Measurements from ENCODE around the gene PELI2.

PELI2 gene

GRCh38 chr14:56117765-56118610 is at the start of gene PELI2:
Gene PELI2 (plus strand): TSS chr14:56118411. CDS start chr14:56118661, 250 bp downstream.
- DNase-seq (ENCODE audit: low read depth in 1 of 2, low spot score in 1 of 2): peak; percentile 48 to 52

GRCh38 chr14:56073799-56074198 is 44.4 kb upstream of the PELI2 start:
- DNase-seq (ENCODE audit: low read depth in 1 of 2, low spot score in 1 of 2): no peak

- no peak for DNase-seq (ENCODE audit: low read depth in 1 of 2, low spot score in 1 of 2)
Observed at GRCh38 chr14:56075301-56075700, 42.9 kb upstream of the PELI2 start.

- DNase-seq (ENCODE audit: low read depth in 1 of 2, low spot score in 1 of 2): no peak
Observed at GRCh38 chr14:56081139-56081538, 37.1 kb upstream of the PELI2 start.

GRCh38 chr14:56082880-56083279 is 35.3 kb upstream of the PELI2 start:
- DNase-seq (ENCODE audit: low read depth in 1 of 2, low spot score in 1 of 2): no peak

- DNase-seq (ENCODE audit: low read depth in 1 of 2, low spot score in 1 of 2): no peak
Observed at GRCh38 chr14:56085471-56085870, 32.7 kb upstream of the PELI2 start.

- no peak for DNase-seq (ENCODE audit: low read depth in 1 of 2, low spot score in 1 of 2)
Observed at GRCh38 chr14:56087671-56088471, 30.3 kb upstream of the PELI2 start.

GRCh38 chr14:56088941-56089340 is 29.3 kb upstream of the PELI2 start:
- no peak for DNase-seq (ENCODE audit: low read depth in 1 of 2, low spot score in 1 of 2)

GRCh38 chr14:56092763-56093162 is 25.4 kb upstream of the PELI2 start:
- no peak for DNase-seq (ENCODE audit: low read depth in 1 of 2, low spot score in 1 of 2)

GRCh38 chr14:56094076-56094475 is 24.1 kb upstream of the PELI2 start:
- no peak for DNase-seq (ENCODE audit: low read depth in 1 of 2, low spot score in 1 of 2)

- no peak for DNase-seq (ENCODE audit: low read depth in 1 of 2, low spot score in 1 of 2)
Observed at GRCh38 chr14:56098021-56098420, 20.2 kb upstream of the PELI2 start.

GRCh38 chr14:56099081-56099797 is 19.0 kb upstream of the PELI2 start:
- no peak for DNase-seq (ENCODE audit: low read depth in 1 of 2, low spot score in 1 of 2)

- DNase-seq (ENCODE audit: low read depth in 1 of 2, low spot score in 1 of 2): no peak
Observed at GRCh38 chr14:56100556-56100955, 17.7 kb upstream of the PELI2 start.

- no peak for DNase-seq (ENCODE audit: low read depth in 1 of 2, low spot score in 1 of 2)
Observed at GRCh38 chr14:56102941-56103340, 15.3 kb upstream of the PELI2 start.

GRCh38 chr14:56107615-56108014 is 10.6 kb upstream of the PELI2 start:
- no peak for DNase-seq (ENCODE audit: low read depth in 1 of 2, low spot score in 1 of 2)

- DNase-seq (ENCODE audit: low read depth in 1 of 2, low spot score in 1 of 2): no peak
Observed at GRCh38 chr14:56108057-56108456, 10.2 kb upstream of the PELI2 start.

- DNase-seq (ENCODE audit: low read depth in 1 of 2, low spot score in 1 of 2): no peak
Observed at GRCh38 chr14:56112781-56113180, 5.4 kb upstream of the PELI2 start.

- no peak for DNase-seq (ENCODE audit: low read depth in 1 of 2, low spot score in 1 of 2)
Observed at GRCh38 chr14:56115334-56115870, 2.8 kb upstream of the PELI2 start.

GRCh38 chr14:56115976-56116893 is 2.0 kb upstream of the PELI2 start:
- no peak for DNase-seq (ENCODE audit: low read depth in 1 of 2, low spot score in 1 of 2)

GRCh38 chr14:56118611-56119181 is 485 bp downstream of the PELI2 start:
- DNase-seq (ENCODE audit: low read depth in 1 of 2, low spot score in 1 of 2): peak in 1 of 2 donors; percentile 9
